Calu3 (cell line): ENCODE measurements around the gene ST8SIA2. TPM values are rescaled to one million over a fixed set of nuclear protein-coding genes. Genes with fewer than 3 reads are reported as not detected.

Experiments used
- BruUV-seq: library from RNA; stranded (reverse); fragments of 400-500 nt; replicated peaks from 2 replicates; lab custom pipeline; 2021; lab: Mats Ljungman, UMichigan
- CTCF ChIA-PET: fragments of 300-600 bp; sonication (Branson Sonifier 250); formaldehyde crosslinking; loops from one replicate; lab custom pipeline; 2022; ENCODE audit warnings: antibody characterized with exemption; lab: Charles Lee
- DNase-seq: peaks from one replicate; pipeline ENCODE4 v3.0.0; 2022
- H3K27ac Mint-ChIP-seq: one replicate; pipeline ENCODE4 v1.8.0; 2022; ENCODE audit warnings: mixed read lengths; ENCODE audit not compliant: unreplicated experiment
- H3K27me3 Mint-ChIP-seq: one replicate; pipeline ENCODE4 v1.8.0; 2022; ENCODE audit warnings: mixed read lengths; ENCODE audit not compliant: unreplicated experiment
- H3K36me3 Mint-ChIP-seq: one replicate; pipeline ENCODE4 v1.8.0; 2022; ENCODE audit warnings: mild to moderate bottlenecking, moderate library complexity, mixed read lengths; ENCODE audit not compliant: insufficient read depth, unreplicated experiment
- H3K4me1 Mint-ChIP-seq: one replicate; pipeline ENCODE4 v1.8.0; 2022; ENCODE audit warnings: mild to moderate bottlenecking, low read depth, mixed read lengths; ENCODE audit not compliant: unreplicated experiment
- H3K4me3 Mint-ChIP-seq: one replicate; pipeline ENCODE4 v1.8.0; 2022; ENCODE audit warnings: mild to moderate bottlenecking, low read depth, moderate library complexity, mixed read lengths; ENCODE audit not compliant: unreplicated experiment
- H3K9me3 Mint-ChIP-seq: one replicate; pipeline ENCODE4 v1.8.0; 2022; ENCODE audit warnings: low read depth, mixed read lengths; ENCODE audit not compliant: unreplicated experiment
- CTCF ChIP-seq: fragments of 200-600 bp; IDR thresholded peaks from one replicate; pipeline ENCODE4 v1.8.0; 2022; ENCODE audit warnings: antibody characterized with exemption; ENCODE audit not compliant: unreplicated experiment
- intact Hi-C: fragments of 100-400 bp; cut with micrococcal nuclease; formaldehyde crosslinking; loops from one replicate; pipeline ENCODE4 v1.10.0; 2022; ENCODE audit not compliant: unreplicated experiment
- total RNA-seq: library from RNA; stranded (reverse); gene quantifications from 2 replicates; pipeline ENCODE4 v1.2.3, GENCODE V29; 2022

ST8SIA2 gene
- total RNA-seq, 1 experiment from 2014 or later: not detected

- CTCF ChIA-PET: no interaction called here
- H3K36me3 Mint-ChIP-seq: no peaks in the 10 kb centered on the region
Observed at GRCh38 chr15:92361321-92362000, 32.2 kb upstream of the ST8SIA2 start.

GRCh38 chr15:92362001-92362350 is 31.7 kb upstream of the ST8SIA2 start:
- Mint-ChIP-seq H3K27me3 (peaks cover 80% of the 10 kb centered on the region), H3K9me3 (peaks cover 4% of the 10 kb centered on the region), H3K27ac (no peak overlapping the region), H3K36me3 (no peaks in the 10 kb centered on the region), H3K4me3 (no peak overlapping the region), H3K4me1 (peaks cover 8% of the 10 kb centered on the region)
- CTCF ChIA-PET: no interaction called here
- BruUV-seq: no TSS peak
- no peak for TF ChIP-seq CTCF
- intact Hi-C loops: no loop called here
- no peak for DNase-seq

More at GRCh38 chr15:92361321-92362000, 32.2 kb upstream of the ST8SIA2 start:
- TF ChIP-seq CTCF: no peak
- Mint-ChIP-seq H3K27ac (no peak overlapping the region), H3K4me3 (no peak overlapping the region), H3K9me3 (peaks cover 4% of the 10 kb centered on the region), H3K4me1 (peaks cover 8% of the 10 kb centered on the region), H3K27me3 (peaks cover 75% of the 10 kb centered on the region)
- no TSS peak for BruUV-seq
- DNase-seq: no peak
- intact Hi-C loops: no loop called here

GRCh38 chr15:92365084-92365483 is 28.6 kb upstream of the ST8SIA2 start:
- CTCF ChIA-PET: no interaction called here
- Mint-ChIP-seq H3K36me3 (no peaks in the 10 kb centered on the region), H3K9me3 (peaks cover 4% of the 10 kb centered on the region), H3K27ac (no peak overlapping the region), H3K4me1 (peaks cover 8% of the 10 kb centered on the region), H3K27me3 (peaks cover 93% of the 10 kb centered on the region), H3K4me3 (no peak overlapping the region)
- DNase-seq: no peak
- intact Hi-C loops: no loop called here
- TF ChIP-seq CTCF: no peak
- BruUV-seq: no TSS peak

GRCh38 chr15:92365906-92366305 is 27.8 kb upstream of the ST8SIA2 start:
- Mint-ChIP-seq H3K27ac (no peak overlapping the region), H3K4me3 (no peak overlapping the region), H3K4me1 (peaks cover 8% of the 10 kb centered on the region), H3K36me3 (no peaks in the 10 kb centered on the region), H3K27me3 (peaks cover 85% of the 10 kb centered on the region), H3K9me3 (peaks cover 4% of the 10 kb centered on the region)
- no peak for TF ChIP-seq CTCF
- intact Hi-C loops: no loop called here
- DNase-seq: no peak
- CTCF ChIA-PET: no interaction called here
- BruUV-seq: no TSS peak
